Natural killer cell treated with Interleukin-12 subunit alpha and Interleukin-12 subunit beta and Interleukin-15 and Interleukin-18, amount 100 ng/mL, for 72 hours (primary cell): ENCODE results near the gene AK8. TPM values are rescaled to one million over a fixed set of nuclear protein-coding genes. Genes with fewer than 3 reads are reported as not detected.
A peak's percentile ranks its signal among the peaks of the same experiment; 100 is the strongest.
"Not testable (repeated sequence)": the region's sequence is repeated elsewhere in the genome, so short reads cannot be mapped to it uniquely, and the experiment has no call there.

Source experiments
- ATAC-seq, 2 donors: fragments of 150-1000 bp; cut with Tn5 transposase in 1 of 2; sonication (Bioruptor Pico), chemical (Tn5 transposase) in 1 of 2; 2 replicates each; pipeline ENCODE4 v1.10.0; 2021
- DNase-seq: peaks from one replicate; pipeline ENCODE4 v3.0.0; 2022; ENCODE audit warnings: low spot score
- H3K27ac Mint-ChIP-seq, 2 donors: 1 replicate in 1 of 2; 2 replicates in 1 of 2; pipeline ENCODE4 v1.8.0; 2022; ENCODE audit warnings: mixed read lengths in 2 of 2, mild to moderate bottlenecking in 1 of 2, moderate library complexity in 1 of 2
- H3K27me3 Mint-ChIP-seq, 2 donors: 1 replicate in 1 of 2; 2 replicates in 1 of 2; pipeline ENCODE4 v1.8.0; 2022; ENCODE audit warnings: mixed read lengths in 2 of 2
- H3K36me3 Mint-ChIP-seq: one replicate; pipeline ENCODE4 v1.8.0; 2022; ENCODE audit warnings: mixed read lengths
- H3K4me1 Mint-ChIP-seq, 2 donors: 1 replicate in 1 of 2; 2 replicates in 1 of 2; pipeline ENCODE4 v1.8.0; 2022; ENCODE audit warnings: low read depth in 2 of 2, mixed read lengths in 2 of 2, mild to moderate bottlenecking in 1 of 2
- H3K4me3 Mint-ChIP-seq: one replicate; pipeline ENCODE4 v1.8.0; 2022; ENCODE audit warnings: mixed read lengths
- H3K9me3 Mint-ChIP-seq: 2 replicates; pipeline ENCODE4 v1.8.0; 2022; ENCODE audit warnings: mixed read lengths
- total RNA-seq, 2 donors: library from RNA; stranded (reverse); gene quantifications; one replicate each; pipeline ENCODE4 v1.2.3, GENCODE V29; 2022

Gene AK8
- total RNA-seq, 2 donors from 2014 or later, result not detected

DNA sequence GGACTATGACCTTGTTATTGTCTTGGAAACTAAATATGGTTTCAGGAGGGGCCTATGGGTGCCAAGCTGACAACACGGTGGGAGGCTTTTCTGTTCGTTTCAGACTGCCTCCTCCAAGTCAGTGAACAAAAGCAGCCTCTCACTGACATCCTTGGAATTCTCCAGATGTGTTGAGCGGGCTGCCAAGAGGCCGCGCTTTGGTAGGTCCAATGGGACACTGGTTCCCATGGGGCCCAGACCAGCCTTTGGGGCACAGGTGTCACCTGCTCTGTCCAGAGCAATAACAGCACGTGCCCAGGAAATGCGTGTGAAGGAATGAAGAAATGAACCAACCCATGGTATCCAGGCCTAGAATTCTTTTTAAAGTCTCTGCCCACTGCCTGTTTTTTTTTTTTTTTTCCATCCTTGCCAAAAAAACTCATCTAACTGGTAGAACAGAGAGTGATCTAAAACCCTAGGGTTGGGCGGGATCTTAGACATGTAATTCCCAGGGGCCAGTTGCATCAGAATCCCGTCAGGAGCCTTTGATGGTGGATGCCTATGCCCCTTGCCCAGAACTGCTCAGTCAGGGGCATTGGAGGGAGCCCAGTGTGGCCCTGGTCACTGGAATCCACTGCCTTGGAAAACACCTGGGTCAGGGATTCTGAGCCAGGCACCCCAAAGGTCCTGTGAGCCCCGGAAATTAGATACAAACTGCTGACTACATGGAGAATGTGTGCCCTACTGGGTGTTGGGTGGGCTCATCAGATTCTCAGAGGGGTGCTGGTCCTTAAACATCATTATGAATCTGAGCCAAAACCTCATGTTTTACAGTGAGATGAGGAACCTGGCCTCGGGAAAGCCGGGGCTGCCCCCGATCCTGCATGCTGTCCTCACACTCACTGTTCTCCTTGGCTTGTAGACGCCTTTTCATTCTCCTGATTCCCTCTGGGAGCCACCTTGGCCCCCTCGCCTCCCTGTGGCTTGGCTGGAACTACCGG, 147.7 kb downstream of the AK8 start:
- Mint-ChIP-seq H3K36me3 (no peaks in the 10 kb centered on the region), H3K27ac (no peak overlapping the region), H3K27me3 (peaks cover 14 to 18% of the 10 kb centered on the region in 2 donors), H3K4me3 (no peak overlapping the region), H3K4me1 (peaks cover 0 to 2% of the 10 kb centered on the region in 2 donors), H3K9me3 (no peaks in the 10 kb centered on the region)
- DNase-seq, result no peak
- ATAC-seq, result no peak

GRCh38 chr9:132729235-132729890, 148.7 kb downstream of the AK8 start:
- H3K4me1 Mint-ChIP-seq, result peaks cover 0 to 2% of the 10 kb centered on the region in 2 donors
- ATAC-seq (no peak), DNase-seq (no peak)
- no peak overlapping the region for H3K27ac Mint-ChIP-seq
- H3K9me3 Mint-ChIP-seq, result no peaks in the 10 kb centered on the region
- H3K4me3 Mint-ChIP-seq, result no peak overlapping the region
- H3K36me3 Mint-ChIP-seq, result no peaks in the 10 kb centered on the region
- peaks cover 11 to 18% of the 10 kb centered on the region in 2 donors for H3K27me3 Mint-ChIP-seq

DNA sequence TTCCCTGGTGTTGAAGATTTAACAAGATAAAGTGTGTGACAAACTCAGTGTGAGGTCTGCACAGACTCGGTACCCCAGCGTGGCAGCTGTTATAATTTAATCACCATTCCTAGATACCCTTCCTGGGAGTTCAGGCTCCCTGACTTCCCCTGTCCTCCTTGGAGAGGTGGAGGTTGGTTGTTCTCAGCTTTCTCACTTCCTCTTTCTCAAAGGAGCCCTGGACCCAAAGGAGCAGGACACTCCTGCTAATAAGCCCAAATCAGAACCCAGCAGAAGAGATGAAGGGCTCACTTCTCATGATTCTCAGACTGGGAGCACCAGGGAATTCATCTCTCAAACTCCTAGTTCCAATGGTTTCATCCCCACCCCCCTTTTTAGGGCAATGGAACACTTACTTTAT, 149.6 kb downstream of the AK8 start:
- H3K4me3 Mint-ChIP-seq, result no peak overlapping the region
- DNase-seq (no peak), ATAC-seq (no peak)
- H3K9me3 Mint-ChIP-seq, result no peaks in the 10 kb centered on the region
- H3K27me3 Mint-ChIP-seq, result peaks cover 11 to 18% of the 10 kb centered on the region in 2 donors
- no peaks in the 10 kb centered on the region for H3K36me3 Mint-ChIP-seq
- no peak overlapping the region for H3K27ac Mint-ChIP-seq
- H3K4me1 Mint-ChIP-seq, result peaks cover 0 to 2% of the 10 kb centered on the region in 2 donors

- ATAC-seq (no peak), DNase-seq (no peak)
- peaks cover 0 to 2% of the 10 kb centered on the region in 2 donors for H3K4me1 Mint-ChIP-seq
- no peak overlapping the region for H3K27ac Mint-ChIP-seq
- H3K27me3 Mint-ChIP-seq, result peaks cover 12 to 21% of the 10 kb centered on the region in 2 donors
- no peaks in the 10 kb centered on the region for H3K36me3 Mint-ChIP-seq
- no peaks in the 10 kb centered on the region for H3K9me3 Mint-ChIP-seq
- no peak overlapping the region for H3K4me3 Mint-ChIP-seq
Measured at GRCh38 chr9:132728071-132728470, 150.0 kb downstream of the AK8 start.

DNA sequence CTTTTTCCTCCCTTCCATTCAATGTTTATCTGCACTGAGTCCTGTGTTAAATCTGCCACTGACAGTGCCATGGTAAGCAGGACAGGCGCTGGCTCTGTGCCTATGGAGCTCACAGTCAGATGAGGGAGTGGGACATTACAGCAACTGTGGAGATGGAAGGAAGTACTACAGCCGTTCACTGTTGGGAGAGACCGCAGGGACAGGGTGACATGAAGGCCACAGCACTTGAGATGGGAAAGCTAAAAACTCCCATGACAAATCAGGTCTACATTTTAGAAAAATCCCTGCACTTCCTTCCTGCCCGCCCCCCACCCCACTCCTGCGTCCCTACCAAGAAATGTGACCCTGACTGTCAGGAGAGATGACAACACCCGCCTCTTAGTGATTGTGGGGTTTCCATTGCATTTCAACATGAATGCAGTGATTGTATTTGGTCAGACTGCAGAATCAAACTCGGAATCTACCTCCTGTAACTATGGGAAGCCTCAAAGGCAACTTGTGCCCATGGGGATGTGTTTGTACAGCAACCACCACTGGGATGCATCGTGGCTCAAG, 151.4 kb downstream of the AK8 start:
- peaks cover 0 to 2% of the 10 kb centered on the region in 2 donors for H3K4me1 Mint-ChIP-seq
- peaks cover 12 to 24% of the 10 kb centered on the region in 2 donors for H3K27me3 Mint-ChIP-seq
- DNase-seq, result no peak
- H3K27ac Mint-ChIP-seq, result no peak overlapping the region
- no peaks in the 10 kb centered on the region for H3K9me3 Mint-ChIP-seq
- no peak for ATAC-seq
- no peaks in the 10 kb centered on the region for H3K36me3 Mint-ChIP-seq
- H3K4me3 Mint-ChIP-seq, result no peak overlapping the region

DNA sequence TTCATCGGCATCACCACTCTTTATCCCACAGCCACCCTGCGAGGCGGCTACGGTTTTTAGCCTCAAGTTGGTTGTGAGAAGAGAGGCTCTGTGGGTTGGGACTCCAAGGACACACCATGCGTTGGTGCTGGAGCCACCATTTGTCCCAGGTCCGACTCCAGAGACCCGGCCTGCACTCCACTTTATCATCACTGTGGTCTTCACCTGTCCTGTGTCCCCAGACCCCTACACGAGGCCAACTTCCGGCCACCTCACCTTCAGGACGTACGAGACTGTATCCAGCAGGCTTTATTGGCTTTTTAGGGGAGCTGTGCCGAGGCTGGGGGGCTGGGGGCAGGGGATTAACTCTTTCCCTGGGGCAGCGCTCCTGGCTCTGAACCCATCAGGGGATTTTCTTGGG, 152.8 kb downstream of the AK8 start:
- H3K27ac Mint-ChIP-seq, result no peak overlapping the region
- no peaks in the 10 kb centered on the region for H3K36me3 Mint-ChIP-seq
- no peak for DNase-seq
- peaks cover 12 to 13% of the 10 kb centered on the region in 2 donors for H3K27me3 Mint-ChIP-seq
- no peaks in the 10 kb centered on the region for H3K9me3 Mint-ChIP-seq
- no peak overlapping the region for H3K4me3 Mint-ChIP-seq
- no peak for ATAC-seq
- peaks cover 0 to 2% of the 10 kb centered on the region in 2 donors for H3K4me1 Mint-ChIP-seq

DNA sequence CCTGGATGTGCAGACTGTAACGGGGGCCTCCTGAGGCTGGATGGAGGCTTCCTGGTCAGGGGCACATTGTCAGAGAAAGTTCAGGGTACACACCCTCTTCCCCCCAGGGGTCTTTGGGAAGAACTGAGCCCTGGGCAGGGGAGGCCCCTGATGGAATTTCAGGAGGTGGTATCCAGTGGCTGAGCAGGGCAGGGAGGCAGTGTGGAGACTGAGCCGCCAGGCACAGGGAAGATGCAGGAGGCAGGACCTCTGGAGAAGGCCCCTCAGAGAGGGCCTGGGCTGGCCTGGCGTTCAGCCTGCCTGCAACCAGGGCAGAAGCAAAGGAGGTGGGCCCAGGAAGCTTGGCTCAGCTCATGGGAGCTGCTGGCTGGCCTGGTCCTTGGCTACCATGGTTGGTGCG, 154.3 kb downstream of the AK8 start:
- DNase-seq (no peak), ATAC-seq (peak in 1 of 2 donors; percentile 21)
- Mint-ChIP-seq H3K36me3 (no peaks in the 10 kb centered on the region), H3K27me3 (peaks cover 13 to 19% of the 10 kb centered on the region in 2 donors), H3K9me3 (no peaks in the 10 kb centered on the region), H3K4me3 (no peak overlapping the region), H3K27ac (no peak overlapping the region), H3K4me1 (peaks cover 0 to 2% of the 10 kb centered on the region in 2 donors)

DNA sequence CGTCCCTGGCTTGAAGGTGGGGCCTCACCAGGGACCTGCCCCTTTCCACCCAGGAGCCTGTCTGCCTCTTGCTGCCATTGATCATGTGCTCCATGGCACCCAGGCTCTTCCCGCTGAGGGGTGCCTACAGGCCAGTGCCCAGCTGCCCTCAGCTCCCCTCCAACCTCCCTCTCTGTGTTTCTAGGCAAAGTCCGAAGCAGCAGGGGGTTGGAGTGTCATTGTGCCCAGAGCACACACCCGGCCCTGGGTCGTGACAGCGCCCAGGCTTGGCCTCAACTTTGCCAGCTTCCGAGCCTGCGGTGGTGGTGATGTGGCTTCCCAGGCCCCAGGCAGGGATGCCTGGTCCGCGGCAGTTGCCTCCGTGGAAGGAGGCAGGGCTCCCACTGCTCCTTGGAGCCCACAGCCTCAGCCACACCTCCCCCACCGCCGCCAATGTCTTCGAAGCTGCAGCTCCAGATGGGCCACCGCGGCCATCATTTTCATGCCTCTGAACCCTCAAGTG, 155.5 kb downstream of the AK8 start:
- no peaks in the 10 kb centered on the region for H3K36me3 Mint-ChIP-seq
- no peak overlapping the region for H3K27ac Mint-ChIP-seq
- H3K4me1 Mint-ChIP-seq, result no peaks in the 10 kb centered on the region
- no peaks in the 10 kb centered on the region for H3K9me3 Mint-ChIP-seq
- H3K27me3 Mint-ChIP-seq, result peaks cover 20 to 26% of the 10 kb centered on the region in 2 donors
- no peak for DNase-seq
- H3K4me3 Mint-ChIP-seq, result no peak overlapping the region
- ATAC-seq, result no peak

GRCh38 chr9:132721661-132722060, 156.4 kb downstream of the AK8 start:
- H3K4me1 Mint-ChIP-seq, result no peaks in the 10 kb centered on the region
- H3K9me3 Mint-ChIP-seq, result no peaks in the 10 kb centered on the region
- ATAC-seq, result no peak
- H3K27me3 Mint-ChIP-seq, result peaks cover 24 to 33% of the 10 kb centered on the region in 2 donors
- no peak overlapping the region for H3K27ac Mint-ChIP-seq
- H3K4me3 Mint-ChIP-seq, result no peak overlapping the region
- DNase-seq, result no peak
- no peaks in the 10 kb centered on the region for H3K36me3 Mint-ChIP-seq

DNA sequence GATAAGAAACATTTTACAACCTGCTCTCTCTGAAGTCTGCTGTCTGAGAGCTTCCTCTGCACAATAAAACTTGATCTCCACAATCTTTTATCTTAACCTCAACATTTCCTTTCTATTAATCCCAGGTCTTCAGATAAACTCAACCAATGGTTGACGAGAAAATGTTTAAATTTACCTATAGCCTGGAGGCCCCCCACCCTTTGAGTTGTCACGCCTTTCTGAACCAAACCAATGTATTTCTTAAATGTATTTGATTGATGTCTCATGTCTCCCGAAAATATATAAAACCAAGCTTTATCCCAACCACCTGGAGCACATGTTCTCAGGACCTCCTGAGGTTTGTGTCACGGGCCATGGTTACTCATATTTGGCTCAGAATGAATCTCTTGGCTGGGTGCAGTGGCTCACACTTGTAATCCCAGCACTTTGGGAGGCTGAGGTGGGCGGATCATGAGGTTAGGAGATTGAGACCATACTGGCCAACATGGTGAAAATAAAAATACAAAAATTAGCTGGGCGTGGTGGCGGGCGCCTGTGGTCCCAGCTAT, 159.6 kb downstream of the AK8 start:
- ATAC-seq, DNase-seq, H3K4me1 Mint-ChIP-seq, H3K4me3 Mint-ChIP-seq, H3K9me3 Mint-ChIP-seq, H3K36me3 Mint-ChIP-seq, H3K27ac Mint-ChIP-seq: not testable (repeated sequence)
- peaks cover 26 to 36% of the 10 kb centered on the region in 2 donors for H3K27me3 Mint-ChIP-seq

DNA sequence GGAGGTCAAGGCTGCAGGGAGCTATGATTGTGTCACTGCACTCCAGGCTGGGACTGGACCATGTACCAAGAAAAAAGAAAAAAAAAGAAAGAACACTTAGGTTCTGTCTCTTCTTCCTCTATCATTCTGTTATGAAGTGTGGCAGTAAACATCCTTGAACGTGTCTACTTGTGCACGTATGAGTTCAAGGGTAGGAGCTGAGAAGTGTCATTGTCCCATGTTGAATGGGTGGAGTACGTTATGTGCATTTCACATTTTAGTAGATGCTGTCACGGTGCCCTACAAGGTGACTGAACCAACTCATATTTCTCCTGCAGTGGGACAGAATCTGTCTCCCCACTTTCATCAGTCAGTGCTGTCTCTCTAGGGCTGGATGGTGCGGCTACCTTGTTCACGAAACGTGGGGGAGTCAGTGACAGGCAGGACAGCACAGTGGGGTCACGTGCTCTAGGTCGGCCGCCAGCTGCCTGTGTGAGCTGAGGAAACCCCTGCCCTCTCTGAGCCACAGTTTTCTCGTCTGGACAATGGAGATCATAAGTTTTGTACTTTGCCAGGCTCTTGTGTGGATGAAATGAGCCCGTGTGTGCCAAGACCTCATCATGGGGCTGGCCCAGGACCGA, 160.6 kb downstream of the AK8 start:
- no peaks in the 10 kb centered on the region for H3K4me1 Mint-ChIP-seq
- H3K36me3 Mint-ChIP-seq, result no peaks in the 10 kb centered on the region
- ATAC-seq (peak in 1 of 2 donors; percentile 31), DNase-seq (no peak)
- peaks cover 24 to 33% of the 10 kb centered on the region in 2 donors for H3K27me3 Mint-ChIP-seq
- no peak overlapping the region for H3K27ac Mint-ChIP-seq
- no peaks in the 10 kb centered on the region for H3K9me3 Mint-ChIP-seq
- H3K4me3 Mint-ChIP-seq, result no peak overlapping the region

DNA sequence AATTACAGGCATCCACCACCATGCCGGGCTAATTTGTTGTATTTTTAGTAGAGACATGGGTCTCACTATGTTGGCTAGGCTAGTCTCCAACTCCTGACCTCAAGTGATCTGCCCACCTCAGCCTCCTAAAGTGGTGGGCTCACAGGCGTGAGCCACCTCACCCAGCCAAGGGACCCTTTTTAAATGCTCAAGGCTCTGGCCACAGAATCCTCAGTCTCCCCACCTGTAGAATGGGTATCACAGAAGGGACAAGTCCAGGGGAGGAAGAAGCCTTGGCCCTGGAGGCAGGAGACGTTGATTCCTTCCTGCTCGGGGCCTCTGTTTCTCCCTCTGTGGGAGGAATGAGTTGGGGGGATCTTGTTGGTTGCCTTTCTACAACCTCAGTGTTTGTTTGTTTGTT, 162.1 kb downstream of the AK8 start:
- Mint-ChIP-seq H3K27ac (no peak overlapping the region), H3K9me3 (no peaks in the 10 kb centered on the region), H3K4me3 (no peak overlapping the region), H3K27me3 (peaks cover 24 to 33% of the 10 kb centered on the region in 2 donors), H3K36me3 (no peaks in the 10 kb centered on the region), H3K4me1 (no peaks in the 10 kb centered on the region)
- DNase-seq (no peak), ATAC-seq (no peak)

GRCh38 chr9:132712753-132713152, 165.3 kb downstream of the AK8 start:
- no peak overlapping the region for H3K4me3 Mint-ChIP-seq
- no peaks in the 10 kb centered on the region for H3K36me3 Mint-ChIP-seq
- no peaks in the 10 kb centered on the region for H3K9me3 Mint-ChIP-seq
- ATAC-seq (peak in 1 of 2 donors; percentile 66), DNase-seq (no peak)
- peaks cover 16 to 30% of the 10 kb centered on the region in 2 donors for H3K27me3 Mint-ChIP-seq
- H3K27ac Mint-ChIP-seq, result no peak overlapping the region
- H3K4me1 Mint-ChIP-seq, result no peaks in the 10 kb centered on the region
